Measurements from ENCODE around the gene CAMTA1. TPM values are rescaled to one million over a fixed set of nuclear protein-coding genes. Genes with fewer than 3 reads are reported as not detected.

The CAMTA1 gene
- total and polyA plus RNA-seq, 4 donors = 18.0 to 93.5 (median 35.8) TPM

DNA sequence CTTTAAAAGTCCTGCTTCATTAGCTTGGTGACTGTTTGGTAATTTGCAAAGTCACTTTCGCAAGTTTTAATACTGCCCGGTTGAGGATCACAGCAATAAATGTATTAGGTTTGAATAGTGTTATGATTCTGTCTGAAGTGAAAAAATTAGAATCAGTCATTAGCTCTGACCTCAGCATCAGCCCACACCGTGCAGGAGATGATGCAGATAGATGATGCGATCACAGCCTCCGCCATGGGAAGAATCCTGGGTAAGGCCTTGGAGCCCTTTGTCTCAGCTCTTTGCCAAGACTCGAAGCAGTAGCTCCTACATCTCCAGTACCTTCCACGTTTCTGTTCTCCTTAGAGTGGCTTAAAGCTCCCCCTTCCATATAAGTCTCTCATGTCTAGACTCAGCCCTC lies 366.7 kb downstream of the CAMTA1 start:
- no peak for DNase-seq (ENCODE audit: low spot score)
- 88% methylated on average over 7 of the region's 7 CpGs for WGBS

DNA sequence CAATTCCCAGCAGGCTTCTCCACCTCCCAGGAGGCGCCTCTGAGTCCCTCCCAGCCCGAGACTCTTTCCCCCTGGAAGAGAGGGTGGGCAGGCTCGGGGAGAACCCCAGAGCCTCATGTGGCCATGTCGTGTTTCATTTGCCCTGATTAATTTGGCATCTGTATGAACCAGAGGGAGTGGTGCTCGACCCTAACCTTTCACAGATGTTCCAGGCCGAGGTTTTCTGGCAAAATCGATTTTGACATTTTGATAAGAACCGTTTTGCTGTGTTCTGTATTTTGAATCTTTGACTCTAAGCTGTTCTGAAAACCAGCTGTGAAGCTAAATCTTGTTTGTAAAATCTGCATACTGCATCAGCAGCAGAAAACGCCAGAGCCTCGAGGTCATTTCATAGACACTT lies 367.4 kb downstream of the CAMTA1 start:
- TF ChIP-seq SP1 (IDR thresholded peaks at IDR 0.05) (no peak), FOXA2 (IDR thresholded peaks at IDR 0.05) (no peak), TAF1 (conservative IDR thresholded peaks at IDR 0.05) (no peak), HNF4A (conservative IDR thresholded peaks at IDR 0.05) (no peak), JUND (IDR thresholded peaks at IDR 0.05) (no peak), YY1 (IDR thresholded peaks at IDR 0.05) (no peak), EGR1 (IDR thresholded peaks at IDR 0.05; ENCODE audit: low read depth in 2 of 2) (no peak)
- peaks cover 9 to 28% (median 18%) of the 10 kb centered on the region in 4 donors for H3K4me1 ChIP-seq (ENCODE audit: control insufficient read depth in 4 of 4, insufficient read depth in 4 of 4, low read length in 3 of 4)
- WGBS = 80% methylated on average over 10 of the region's 10 CpGs
- no peak for DNase-seq (ENCODE audit: low spot score)
- H3K9me3 ChIP-seq (ENCODE audit: control insufficient read depth in 4 of 4, low read length in 3 of 4) = no peaks in the 10 kb centered on the region
- H3K36me3 ChIP-seq (ENCODE audit: control insufficient read depth in 4 of 4, insufficient read depth in 3 of 4, low read depth in 1 of 4, low read length in 3 of 4) = no peaks in the 10 kb centered on the region
- H3K27ac ChIP-seq (ENCODE audit: low read depth in 1 of 2, low read length in 2 of 2) = no peak overlapping the region
- no peak overlapping the region for H3K9ac ChIP-seq (ENCODE audit: low read depth in 1 of 2, low read length in 2 of 2)
- H3K4me3 ChIP-seq (ENCODE audit: low read depth in 1 of 3, low read length in 3 of 3) = no peak overlapping the region
- no peaks in the 10 kb centered on the region for H3K27me3 ChIP-seq (ENCODE audit: control insufficient read depth in 4 of 4, insufficient read depth in 4 of 4, low read length in 3 of 4)

More for the DNA sequence above, 366.7 kb downstream of the CAMTA1 start:
- TF ChIP-seq, protein P1, sequence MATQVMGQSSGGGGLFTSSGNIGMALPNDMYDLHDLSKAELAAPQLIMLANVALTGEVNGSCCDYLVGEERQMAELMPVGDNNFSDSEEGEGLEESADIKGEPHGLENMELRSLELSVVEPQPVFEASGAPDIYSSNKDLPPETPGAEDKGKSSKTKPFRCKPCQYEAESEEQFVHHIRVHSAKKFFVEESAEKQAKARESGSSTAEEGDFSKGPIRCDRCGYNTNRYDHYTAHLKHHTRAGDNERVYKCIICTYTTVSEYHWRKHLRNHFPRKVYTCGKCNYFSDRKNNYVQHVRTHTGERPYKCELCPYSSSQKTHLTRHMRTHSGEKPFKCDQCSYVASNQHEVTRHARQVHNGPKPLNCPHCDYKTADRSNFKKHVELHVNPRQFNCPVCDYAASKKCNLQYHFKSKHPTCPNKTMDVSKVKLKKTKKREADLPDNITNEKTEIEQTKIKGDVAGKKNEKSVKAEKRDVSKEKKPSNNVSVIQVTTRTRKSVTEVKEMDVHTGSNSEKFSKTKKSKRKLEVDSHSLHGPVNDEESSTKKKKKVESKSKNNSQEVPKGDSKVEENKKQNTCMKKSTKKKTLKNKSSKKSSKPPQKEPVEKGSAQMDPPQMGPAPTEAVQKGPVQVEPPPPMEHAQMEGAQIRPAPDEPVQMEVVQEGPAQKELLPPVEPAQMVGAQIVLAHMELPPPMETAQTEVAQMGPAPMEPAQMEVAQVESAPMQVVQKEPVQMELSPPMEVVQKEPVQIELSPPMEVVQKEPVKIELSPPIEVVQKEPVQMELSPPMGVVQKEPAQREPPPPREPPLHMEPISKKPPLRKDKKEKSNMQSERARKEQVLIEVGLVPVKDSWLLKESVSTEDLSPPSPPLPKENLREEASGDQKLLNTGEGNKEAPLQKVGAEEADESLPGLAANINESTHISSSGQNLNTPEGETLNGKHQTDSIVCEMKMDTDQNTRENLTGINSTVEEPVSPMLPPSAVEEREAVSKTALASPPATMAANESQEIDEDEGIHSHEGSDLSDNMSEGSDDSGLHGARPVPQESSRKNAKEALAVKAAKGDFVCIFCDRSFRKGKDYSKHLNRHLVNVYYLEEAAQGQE (IDR thresholded peaks at IDR 0.05) = no peak
- Histone ChIP-seq H3K27ac (ENCODE audit: low read depth in 1 of 2, low read length in 2 of 2) (no peak overlapping the region), H3K4me1 (ENCODE audit: control insufficient read depth in 4 of 4, insufficient read depth in 4 of 4, low read length in 3 of 4) (peaks cover 9 to 28% (median 18%) of the 10 kb centered on the region in 4 donors), H3K9me3 (ENCODE audit: control insufficient read depth in 4 of 4, low read length in 3 of 4) (no peaks in the 10 kb centered on the region), H3K27me3 (ENCODE audit: control insufficient read depth in 4 of 4, insufficient read depth in 4 of 4, low read length in 3 of 4) (no peaks in the 10 kb centered on the region), H3K36me3 (ENCODE audit: control insufficient read depth in 4 of 4, insufficient read depth in 3 of 4, low read depth in 1 of 4, low read length in 3 of 4) (no peaks in the 10 kb centered on the region), H3K9ac (ENCODE audit: low read depth in 1 of 2, low read length in 2 of 2) (no peak overlapping the region), H3K4me3 (ENCODE audit: low read depth in 1 of 3, low read length in 3 of 3) (no peak overlapping the region)

DNA sequence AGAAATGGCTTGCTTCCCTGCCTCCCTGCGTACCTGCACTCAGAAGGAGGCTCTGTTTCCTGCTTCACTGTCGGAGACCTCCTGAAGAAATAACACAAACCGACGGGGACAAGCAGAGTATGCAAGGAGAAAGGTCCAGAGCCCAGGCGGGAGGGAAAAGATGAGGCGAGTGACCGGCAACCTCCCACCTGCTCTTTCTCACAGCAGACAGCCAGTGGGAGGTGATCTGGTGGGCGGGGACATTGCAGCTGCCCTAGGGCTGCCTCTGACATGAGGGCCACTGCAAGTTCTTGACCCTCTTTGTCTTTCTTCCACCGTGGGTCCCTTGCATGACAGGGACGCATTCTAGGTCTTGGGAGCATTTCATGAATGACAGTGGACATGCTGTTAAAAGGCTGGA lies 368.2 kb downstream of the CAMTA1 start:
- H3K27me3 ChIP-seq (ENCODE audit: control insufficient read depth in 4 of 4, insufficient read depth in 4 of 4, low read length in 3 of 4) = no peaks in the 10 kb centered on the region
- no peak for DNase-seq (ENCODE audit: low spot score)
- peaks cover 8 to 29% (median 18%) of the 10 kb centered on the region in 4 donors for H3K4me1 ChIP-seq (ENCODE audit: control insufficient read depth in 4 of 4, insufficient read depth in 4 of 4, low read length in 3 of 4)
- H3K36me3 ChIP-seq (ENCODE audit: control insufficient read depth in 4 of 4, insufficient read depth in 3 of 4, low read depth in 1 of 4, low read length in 3 of 4) = no peaks in the 10 kb centered on the region
- H3K9me3 ChIP-seq (ENCODE audit: control insufficient read depth in 4 of 4, low read length in 3 of 4) = no peaks in the 10 kb centered on the region
- no peak overlapping the region for H3K27ac ChIP-seq (ENCODE audit: low read depth in 1 of 2, low read length in 2 of 2)
- 86% methylated on average over 10 of the region's 10 CpGs for WGBS
- no peak overlapping the region for H3K9ac ChIP-seq (ENCODE audit: low read depth in 1 of 2, low read length in 2 of 2)
- no peak overlapping the region for H3K4me3 ChIP-seq (ENCODE audit: low read depth in 1 of 3, low read length in 3 of 3)
- TF ChIP-seq, protein P2, sequence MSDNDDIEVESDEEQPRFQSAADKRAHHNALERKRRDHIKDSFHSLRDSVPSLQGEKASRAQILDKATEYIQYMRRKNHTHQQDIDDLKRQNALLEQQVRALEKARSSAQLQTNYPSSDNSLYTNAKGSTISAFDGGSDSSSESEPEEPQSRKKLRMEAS (IDR thresholded peaks at IDR 0.05) = no peak
- TF ChIP-seq SP1 (IDR thresholded peaks at IDR 0.05) (no peak), JUND (IDR thresholded peaks at IDR 0.05) (no peak), FOXA1 (IDR thresholded peaks at IDR 0.05) (no peak), RAD21 (IDR thresholded peaks at IDR 0.05) (no peak), TAF1 (conservative IDR thresholded peaks at IDR 0.05) (no peak), RXRA (IDR thresholded peaks at IDR 0.05) (no peak), EGR1 (IDR thresholded peaks at IDR 0.05; ENCODE audit: low read depth in 2 of 2) (no peak)
- TF ChIP-seq, protein P3, sequence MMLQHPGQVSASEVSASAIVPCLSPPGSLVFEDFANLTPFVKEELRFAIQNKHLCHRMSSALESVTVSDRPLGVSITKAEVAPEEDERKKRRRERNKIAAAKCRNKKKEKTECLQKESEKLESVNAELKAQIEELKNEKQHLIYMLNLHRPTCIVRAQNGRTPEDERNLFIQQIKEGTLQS (IDR thresholded peaks at IDR 0.05) = no peak

All from liver (tissue), 9 donors.